A549 (cell line): Measurements from ENCODE around the gene IL19. TPM values are rescaled to one million over a fixed set of nuclear protein-coding genes. Genes with fewer than 3 reads are reported as not detected.

ENCODE experiments used
- ATAC-seq, 2 experiments: fragments of 200-7000 bp in 1 of 2; fragments of >200 bp in 1 of 2; cut with Nextera tagmentation in 1 of 2; cut with Tn5 transposase in 1 of 2; 3 replicates each; pipeline versions ENCODE4 v1.8.0 to v1.9.1; 2018 to 2020; ENCODE audit warnings: mild to moderate bottlenecking in 1 of 2, moderate library complexity in 1 of 2
- CTCF ChIA-PET: fragments of 300-600 bp; sonication (Branson Sonifier 250); formaldehyde crosslinking; extraction: SDS; loops from one replicate; lab custom pipeline; 2021; ENCODE audit warnings: antibody characterized with exemption, inconsistent platforms; lab: Yijun Ruan, JAX
- POLR2A ChIA-PET: fragments of 350-600 bp; formaldehyde crosslinking; extraction: SDS; loops from one replicate; lab custom pipeline; 2021; ENCODE audit warnings: antibody characterized with exemption, inconsistent platforms; lab: Yijun Ruan, JAX
- DNase-seq, 2 experiments: peaks; one replicate each; pipeline versions ENCODE4 v3.0.0 to v3.0.0-alpha.2; 2011 to 2016; ENCODE audit warnings: low read depth in 1 of 2, low spot score in 1 of 2
- FAIRE-seq: peaks from 2 replicates; lab custom pipeline; 2011; peaks lifted over from hg19 to GRCh38; lab: Jason Lieb, UNC
- H3K27ac ChIP-seq, 2 experiments: fragments of >200 bp; sonication (Bioruptor Twin); formaldehyde crosslinking; 3 replicates each; pipeline ENCODE4 v1.5.1; 2016 to 2017
- H3K4me1 ChIP-seq: fragments of >200 bp; sonication (Bioruptor Twin); formaldehyde crosslinking; 3 replicates; pipeline ENCODE4 v1.6.1; 2016
- H3K4me2 ChIP-seq: fragments of >200 bp; sonication (Bioruptor Twin); formaldehyde crosslinking; 3 replicates; pipeline ENCODE4 v1.6.1; 2016
- H3K4me3 ChIP-seq: fragments of >200 bp; sonication (Bioruptor Twin); formaldehyde crosslinking; 3 replicates; pipeline ENCODE4 v1.5.1; 2016
- H3K9me3 ChIP-seq: fragments of >200 bp; sonication (Bioruptor Twin); formaldehyde crosslinking; 3 replicates; pipeline ENCODE4 v1.6.1; 2016
- CBX2 ChIP-seq: fragments of 200-600 bp; sonication (generic); IDR thresholded peaks from 2 replicates; pipeline ENCODE4 v1.6.1; 2016; ENCODE audit warnings: low read depth, mild to moderate bottlenecking, borderline replicate concordance
- CBX8 ChIP-seq: fragments of 200-600 bp; sonication (generic); IDR thresholded peaks from 2 replicates; pipeline ENCODE4 v1.6.1; 2016
- CEBPB ChIP-seq, 2 experiments: fragments of >200 bp in 1 of 2; sonication (Bioruptor Twin) in 1 of 2; formaldehyde crosslinking in 1 of 2; IDR thresholded peaks; 2 replicates each; pipeline ENCODE4 v1.6.1; 2012 to 2016
- CHD2 ChIP-seq: fragments of 150-350 bp; IDR thresholded peaks from 2 replicates; pipeline ENCODE4 v1.6.1; 2014; ENCODE audit warnings: low read length; ENCODE audit not compliant: partially characterized antibody
- CHD4 ChIP-seq: fragments of 200-600 bp; sonication (generic); IDR thresholded peaks from 2 replicates; pipeline ENCODE4 v1.6.1; 2016; ENCODE audit warnings: antibody characterized with exemption, mild to moderate bottlenecking, borderline replicate concordance
- EHF ChIP-seq: fragments of 250-450 bp; sonication (Bioruptor Pico); IDR thresholded peaks from 2 replicates; pipeline ENCODE4 v1.5.0; 2020; ENCODE audit warnings: mild to moderate bottlenecking
- EHMT2 ChIP-seq: fragments of 200-600 bp; sonication (generic); IDR thresholded peaks from 2 replicates; pipeline ENCODE4 v1.6.1; 2016; ENCODE audit warnings: antibody characterized with exemption, low read depth, mild to moderate bottlenecking, moderate library complexity
- HEYL ChIP-seq: fragments of 250-450 bp; sonication (Bioruptor Pico); IDR thresholded peaks from 2 replicates; pipeline ENCODE4 v1.8.0; 2021; ENCODE audit warnings: mild to moderate bottlenecking, moderate library complexity
- HOXA7 ChIP-seq: fragments of 250-450 bp; sonication (Bioruptor Pico); IDR thresholded peaks from 2 replicates; pipeline ENCODE4 v1.5.0; 2020; ENCODE audit warnings: mild to moderate bottlenecking, moderate library complexity
- HOXB13 ChIP-seq: fragments of 250-450 bp; sonication (Bioruptor Pico); IDR thresholded peaks from 2 replicates; pipeline ENCODE4 v1.5.0; 2020; ENCODE audit warnings: low read depth, mild to moderate bottlenecking, moderate library complexity
- JUNB ChIP-seq: fragments of >200 bp; sonication (Bioruptor Twin); formaldehyde crosslinking; IDR thresholded peaks from 2 replicates; pipeline ENCODE4 v1.6.1; 2016
- KDM5A ChIP-seq: fragments of 200-600 bp; sonication (generic); IDR thresholded peaks from 2 replicates; pipeline ENCODE4 v1.6.1; 2016; ENCODE audit warnings: antibody characterized with exemption, mild to moderate bottlenecking
- MYC ChIP-seq: IDR thresholded peaks from 2 replicates; pipeline ENCODE4 v1.6.1; 2012; ENCODE audit warnings: mild to moderate bottlenecking, inconsistent platforms, low read length, improper control_type of control experiment, borderline replicate concordance
- NFE2L2 ChIP-seq: fragments of 150-350 bp; conservative IDR thresholded peaks from 2 replicates; pipeline ENCODE4 v1.6.1; 2014; ENCODE audit warnings: low read length
- NR3C1 ChIP-seq: fragments of >200 bp; sonication (Bioruptor Twin); formaldehyde crosslinking; IDR thresholded peaks from 3 replicates; pipeline ENCODE4 v1.6.1; 2017
- POLR2A ChIP-seq: IDR thresholded peaks from 2 replicates; pipeline ENCODE4 v1.6.1; 2012; ENCODE audit warnings: mild to moderate bottlenecking, low read length
- SMC3 ChIP-seq: fragments of >200 bp; sonication (Bioruptor Twin); formaldehyde crosslinking; IDR thresholded peaks from 3 replicates; pipeline ENCODE4 v1.6.1; 2018; ENCODE audit warnings: inconsistent platforms
- WGBS: methylation state at CpG from one replicate; pipeline ENCODE4 v1.1.6; 2017; ENCODE audit errors: missing lambda C conversion rate; 5-methylcytosine and 5-hydroxymethylcytosine counted together
- polyA plus RNA-seq, 4 experiments: library from polyadenylated mRNA; depleted of rRNA in 3 of 4; stranded (reverse); fragments of >200 nt; fragmentation: RNase III in 1 of 4; extraction: RNeasy Plus Mini Kit Qiagen cat#74134 plus additional on column Dnase treatment in 1 of 4; gene quantifications; 2 replicates in 3 of 4; 3 replicates in 1 of 4; pipeline ENCODE4 v1.2.3, GENCODE V29; 2011 to 2017
- TF ChIP-seq, protein P1 (sequence below): fragments of >200 bp; sonication (Bioruptor Twin); formaldehyde crosslinking; IDR thresholded peaks from 3 replicates; pipeline ENCODE4 v1.6.1; 2016
- TF ChIP-seq, protein P2 (sequence below): fragments of 250-450 bp; sonication (Bioruptor Pico); IDR thresholded peaks from 2 replicates; pipeline ENCODE4 v1.5.0; 2021; ENCODE audit warnings: mild to moderate bottlenecking, moderate library complexity, borderline replicate concordance
- TF ChIP-seq, protein P3 (sequence below): fragments of 200-600 bp; sonication (generic); IDR thresholded peaks from 2 replicates; pipeline ENCODE4 v1.6.1; 2016; ENCODE audit warnings: antibody characterized with exemption, mild to moderate bottlenecking, moderate library complexity
- TF ChIP-seq, protein P4 (sequence below): fragments of >200 bp; sonication (Bioruptor Twin); formaldehyde crosslinking; IDR thresholded peaks from 2 replicates; pipeline ENCODE4 v1.6.1; 2016

The IL19 gene
- polyA plus RNA-seq, 2 of the 4 experiments (the other 2 are of a cell fraction), result not detected

DNA sequence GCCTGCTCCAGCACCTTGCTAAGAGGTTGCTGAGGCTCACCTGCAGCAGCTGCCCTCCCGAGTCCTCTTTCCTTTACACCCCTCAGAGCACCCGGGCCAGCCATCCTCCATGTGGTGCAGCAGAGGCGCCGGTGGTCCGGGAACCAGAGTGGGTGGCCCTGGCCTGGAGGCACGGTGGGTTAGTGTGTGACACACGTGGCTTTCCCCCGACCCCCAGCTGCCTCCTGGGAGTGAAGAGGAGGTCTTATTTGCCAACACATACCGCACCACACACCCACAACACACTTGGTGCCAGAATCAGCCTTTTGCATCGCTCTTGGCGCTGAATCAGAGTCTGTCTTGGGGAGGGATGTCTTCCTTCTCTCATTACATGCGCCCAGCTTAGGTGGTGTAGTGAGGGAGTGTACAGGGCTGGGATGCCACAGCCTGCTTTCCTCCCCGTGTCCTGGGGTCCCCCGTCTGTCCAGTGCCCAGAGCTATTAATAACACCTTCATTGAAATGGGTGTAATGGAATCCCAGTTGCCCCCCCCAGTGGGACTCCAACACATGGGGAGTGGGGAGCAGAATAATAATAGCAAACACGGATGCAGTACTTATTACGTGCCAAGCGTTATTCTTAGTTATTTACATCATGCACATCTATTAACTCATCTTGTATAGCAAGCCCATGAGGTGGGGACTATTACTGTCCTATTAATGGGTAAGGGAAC lies 47.7 kb upstream of the IL19 start:
- TF ChIP-seq CHD2 (no peak), CHD4 (no peak), CBX2 (no peak), HOXB13 (no peak), CBX8 (no peak), EHF (CRISPR knock-in tag) (no peak), SMC3 (no peak), CEBPB (IDR thresholded peaks at IDR 0.05) (no peak), NR3C1 (no peak), JUNB (no peak), KDM5A (no peak), POLR2A (no peak), EHMT2 (no peak), MYC (no peak), NFE2L2 (no peak)
- TF ChIP-seq, protein P1, sequence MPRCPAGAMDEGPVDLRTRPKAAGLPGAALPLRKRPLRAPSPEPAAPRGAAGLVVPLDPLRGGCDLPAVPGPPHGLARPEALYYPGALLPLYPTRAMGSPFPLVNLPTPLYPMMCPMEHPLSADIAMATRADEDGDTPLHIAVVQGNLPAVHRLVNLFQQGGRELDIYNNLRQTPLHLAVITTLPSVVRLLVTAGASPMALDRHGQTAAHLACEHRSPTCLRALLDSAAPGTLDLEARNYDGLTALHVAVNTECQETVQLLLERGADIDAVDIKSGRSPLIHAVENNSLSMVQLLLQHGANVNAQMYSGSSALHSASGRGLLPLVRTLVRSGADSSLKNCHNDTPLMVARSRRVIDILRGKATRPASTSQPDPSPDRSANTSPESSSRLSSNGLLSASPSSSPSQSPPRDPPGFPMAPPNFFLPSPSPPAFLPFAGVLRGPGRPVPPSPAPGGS, result no peak
- TF ChIP-seq, protein P2, sequence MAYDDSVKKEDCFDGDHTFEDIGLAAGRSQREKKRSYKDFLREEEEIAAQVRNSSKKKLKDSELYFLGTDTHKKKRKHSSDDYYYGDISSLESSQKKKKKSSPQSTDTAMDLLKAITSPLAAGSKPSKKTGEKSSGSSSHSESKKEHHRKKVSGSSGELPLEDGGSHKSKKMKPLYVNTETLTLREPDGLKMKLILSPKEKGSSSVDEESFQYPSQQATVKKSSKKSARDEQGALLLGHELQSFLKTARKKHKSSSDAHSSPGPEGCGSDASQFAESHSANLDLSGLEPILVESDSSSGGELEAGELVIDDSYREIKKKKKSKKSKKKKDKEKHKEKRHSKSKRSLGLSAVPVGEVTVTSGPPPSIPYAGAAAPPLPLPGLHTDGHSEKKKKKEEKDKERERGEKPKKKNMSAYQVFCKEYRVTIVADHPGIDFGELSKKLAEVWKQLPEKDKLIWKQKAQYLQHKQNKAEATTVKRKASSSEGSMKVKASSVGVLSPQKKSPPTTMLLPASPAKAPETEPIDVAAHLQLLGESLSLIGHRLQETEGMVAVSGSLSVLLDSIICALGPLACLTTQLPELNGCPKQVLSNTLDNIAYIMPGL (CRISPR knock-in tag), result no peak
- ChIA-PET CTCF (interaction anchor here (0.7 to 10.6 kb wide), 9 partner anchors 12 to 300 kb away, joined by 3 to 116 read pairs (median 6); no protein-coding TSS in a partner anchor), POLR2A (no interaction called here)
- ATAC-seq (peak; percentile 8 to 9; a peak in 4 of 6 replicates), DNase-seq (no peak), FAIRE-seq (no peak)
- peak overlapping the region; percentile 26; the same call in 2 of the 3 replicates for H3K4me3 ChIP-seq
- H3K4me2 ChIP-seq, result peak overlapping the region; percentile 88
- no peaks in the 10 kb centered on the region for H3K9me3 ChIP-seq
- peaks cover 77% of the 10 kb centered on the region for H3K4me1 ChIP-seq
- 72% methylated on average over 17 of the region's 17 CpGs for WGBS
- H3K27ac ChIP-seq, result peak overlapping the region; percentile 90 to 92

DNA sequence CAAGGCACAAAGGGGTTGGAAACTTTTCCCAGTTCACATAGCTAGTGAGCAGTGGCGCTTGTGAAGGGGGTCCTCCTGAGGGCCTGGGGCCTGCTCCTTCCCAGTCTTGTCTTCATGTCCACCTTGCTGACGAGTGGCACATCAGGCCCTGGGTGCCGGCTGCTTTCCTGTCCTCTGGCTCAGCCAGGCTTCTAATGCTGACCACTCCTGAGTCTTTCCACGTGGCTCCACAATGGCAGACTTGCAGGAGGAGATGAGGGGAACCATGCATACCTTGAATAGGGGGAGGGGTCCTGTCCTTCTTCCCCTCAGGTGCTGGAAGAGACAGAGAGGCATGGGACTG lies 47.1 kb upstream of the IL19 start:
- FAIRE-seq (no peak), DNase-seq (peak in 1 of 2 experiments; percentile 27), ATAC-seq (peak; percentile 31 to 47; a peak in 5 of 6 replicates)
- POLR2A ChIA-PET, result no interaction called here
- CTCF ChIA-PET, result interaction anchor here (1.0 to 10.6 kb wide), 8 partner anchors 12 to 260 kb away, joined by 3 to 116 read pairs (median 6); no protein-coding TSS in a partner anchor
- Histone ChIP-seq H3K4me1 (peaks cover 74% of the 10 kb centered on the region), H3K4me2 (peak overlapping the region; percentile 88), H3K9me3 (no peaks in the 10 kb centered on the region), H3K27ac (peak overlapping the region; percentile 90 to 92), H3K4me3 (peak overlapping the region; percentile 26; the same call in 2 of the 3 replicates)
- TF ChIP-seq, protein P3, sequence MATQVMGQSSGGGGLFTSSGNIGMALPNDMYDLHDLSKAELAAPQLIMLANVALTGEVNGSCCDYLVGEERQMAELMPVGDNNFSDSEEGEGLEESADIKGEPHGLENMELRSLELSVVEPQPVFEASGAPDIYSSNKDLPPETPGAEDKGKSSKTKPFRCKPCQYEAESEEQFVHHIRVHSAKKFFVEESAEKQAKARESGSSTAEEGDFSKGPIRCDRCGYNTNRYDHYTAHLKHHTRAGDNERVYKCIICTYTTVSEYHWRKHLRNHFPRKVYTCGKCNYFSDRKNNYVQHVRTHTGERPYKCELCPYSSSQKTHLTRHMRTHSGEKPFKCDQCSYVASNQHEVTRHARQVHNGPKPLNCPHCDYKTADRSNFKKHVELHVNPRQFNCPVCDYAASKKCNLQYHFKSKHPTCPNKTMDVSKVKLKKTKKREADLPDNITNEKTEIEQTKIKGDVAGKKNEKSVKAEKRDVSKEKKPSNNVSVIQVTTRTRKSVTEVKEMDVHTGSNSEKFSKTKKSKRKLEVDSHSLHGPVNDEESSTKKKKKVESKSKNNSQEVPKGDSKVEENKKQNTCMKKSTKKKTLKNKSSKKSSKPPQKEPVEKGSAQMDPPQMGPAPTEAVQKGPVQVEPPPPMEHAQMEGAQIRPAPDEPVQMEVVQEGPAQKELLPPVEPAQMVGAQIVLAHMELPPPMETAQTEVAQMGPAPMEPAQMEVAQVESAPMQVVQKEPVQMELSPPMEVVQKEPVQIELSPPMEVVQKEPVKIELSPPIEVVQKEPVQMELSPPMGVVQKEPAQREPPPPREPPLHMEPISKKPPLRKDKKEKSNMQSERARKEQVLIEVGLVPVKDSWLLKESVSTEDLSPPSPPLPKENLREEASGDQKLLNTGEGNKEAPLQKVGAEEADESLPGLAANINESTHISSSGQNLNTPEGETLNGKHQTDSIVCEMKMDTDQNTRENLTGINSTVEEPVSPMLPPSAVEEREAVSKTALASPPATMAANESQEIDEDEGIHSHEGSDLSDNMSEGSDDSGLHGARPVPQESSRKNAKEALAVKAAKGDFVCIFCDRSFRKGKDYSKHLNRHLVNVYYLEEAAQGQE, result no peak
- no peak for TF ChIP-seq CBX8
- no peak for TF ChIP-seq HEYL
- TF ChIP-seq SMC3, result no peak
- no peak for TF ChIP-seq CBX2
- no peak for TF ChIP-seq HOXA7 (CRISPR knock-in tag)
- TF ChIP-seq, protein P4, sequence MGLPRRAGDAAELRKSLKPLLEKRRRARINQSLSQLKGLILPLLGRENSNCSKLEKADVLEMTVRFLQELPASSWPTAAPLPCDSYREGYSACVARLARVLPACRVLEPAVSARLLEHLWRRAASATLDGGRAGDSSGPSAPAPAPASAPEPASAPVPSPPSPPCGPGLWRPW, result no peak
- 55% methylated on average over 4 of the region's 4 CpGs for WGBS
